ENCODE measurements around the gene ST7. TPM values are rescaled to one million over a fixed set of nuclear protein-coding genes. Genes with fewer than 3 reads are reported as not detected.

The ST7 gene
- total and polyA plus RNA-seq, 2 of the 13 experiments (the other 11 are each of a cell fraction or from before 2014, with no cell fraction given), result 17.3 to 23.5 TPM

DNA sequence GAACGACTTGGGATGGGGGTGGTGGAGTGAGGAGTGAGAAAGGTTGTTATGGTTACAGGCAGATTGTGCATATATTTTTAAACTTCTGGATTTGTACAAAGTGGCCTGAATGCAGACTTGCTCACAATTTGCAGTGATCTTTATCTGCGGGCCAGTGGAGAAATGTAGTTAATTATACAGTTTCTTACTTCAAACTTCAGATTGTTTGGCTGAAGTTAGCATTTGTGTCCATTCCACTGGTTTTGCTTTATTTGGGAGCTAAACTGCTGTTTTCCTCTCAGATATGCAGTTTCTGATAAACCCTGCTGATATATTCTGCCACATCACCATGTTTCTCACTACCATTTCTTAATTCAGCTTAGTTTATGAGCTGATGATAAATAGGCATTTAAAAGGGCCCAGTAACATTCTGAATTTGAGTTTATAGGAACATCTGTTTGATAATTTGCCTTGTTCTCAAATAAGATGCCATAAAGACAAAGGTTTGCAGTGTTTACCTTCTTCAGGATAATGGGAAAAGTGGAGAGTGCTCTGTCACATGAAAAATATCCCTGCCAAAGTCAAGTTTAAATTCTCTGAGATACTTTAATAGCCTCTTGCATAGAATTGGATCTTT is 170.1 kb downstream of the ST7 start:
- WGBS (ENCODE audit: low lambda C conversion rate), result 92% methylated on average over 2 of the region's 2 CpGs
- in situ Hi-C loops (cut with HindIII; ENCODE audit: extremely low pct_ligation_motif_present, low pct_unique_long_range_greater_than_20kb), result no loop called here
- ChIA-PET CTCF (ENCODE audit: low intra/inter-chr PET ratio, low total read pairs) (no interaction called here), POLR2A (no interaction called here)
- no peak for TF ChIP-seq ZNF317 (CRISPR knock-in tag; IDR thresholded peaks at IDR 0.05)
- TF ChIP-seq NONO (IDR thresholded peaks at IDR 0.05), result no peak
- TF ChIP-seq NONO (CRISPR knock-in tag; conservative IDR thresholded peaks at IDR 0.05), result no peak
- TF ChIP-seq ZBTB20 (CRISPR knock-in tag; IDR thresholded peaks at IDR 0.05; ENCODE audit: borderline replicate concordance, low read depth), result no peak
- no peak for TF ChIP-seq KDM6A (CRISPR knock-in tag; IDR thresholded peaks at IDR 0.05; ENCODE audit: low read depth)
- TF ChIP-seq POLR2A (IDR thresholded peaks at IDR 0.05; ENCODE audit: insufficient read depth in 1 of 2, low read depth in 2 of 2, low read length in 2 of 2), result no peak
- TF ChIP-seq RFX3 (CRISPR knock-in tag; IDR thresholded peaks at IDR 0.05), result no peak
- TF ChIP-seq IKZF4 (CRISPR knock-in tag; IDR thresholded peaks at IDR 0.05; ENCODE audit: borderline replicate concordance, low read depth, not compliant biosample characterization), result no peak
- TF ChIP-seq SIN3A (IDR thresholded peaks at IDR 0.05; ENCODE audit: borderline replicate concordance, low read depth, low read length), result no peak
- TF ChIP-seq RXRB (CRISPR knock-in tag; IDR thresholded peaks at IDR 0.05; ENCODE audit: borderline replicate concordance), result no peak
- TF ChIP-seq SATB2 (CRISPR knock-in tag; IDR thresholded peaks at IDR 0.05), result no peak
- no peak for TF ChIP-seq JARID2 (CRISPR knock-in tag; IDR thresholded peaks at IDR 0.05; ENCODE audit: insufficient replicate concordance)
- no peak for TF ChIP-seq ZNF3 (CRISPR knock-in tag; IDR thresholded peaks at IDR 0.05)
- TF ChIP-seq PRDM4 (CRISPR knock-in tag; IDR thresholded peaks at IDR 0.05; ENCODE audit: borderline replicate concordance), result no peak
- no peak for TF ChIP-seq ZNF230 (CRISPR knock-in tag; IDR thresholded peaks at IDR 0.05)
- TF ChIP-seq ISL2 (CRISPR knock-in tag; IDR thresholded peaks at IDR 0.05), result no peak
- TF ChIP-seq, protein P1, sequence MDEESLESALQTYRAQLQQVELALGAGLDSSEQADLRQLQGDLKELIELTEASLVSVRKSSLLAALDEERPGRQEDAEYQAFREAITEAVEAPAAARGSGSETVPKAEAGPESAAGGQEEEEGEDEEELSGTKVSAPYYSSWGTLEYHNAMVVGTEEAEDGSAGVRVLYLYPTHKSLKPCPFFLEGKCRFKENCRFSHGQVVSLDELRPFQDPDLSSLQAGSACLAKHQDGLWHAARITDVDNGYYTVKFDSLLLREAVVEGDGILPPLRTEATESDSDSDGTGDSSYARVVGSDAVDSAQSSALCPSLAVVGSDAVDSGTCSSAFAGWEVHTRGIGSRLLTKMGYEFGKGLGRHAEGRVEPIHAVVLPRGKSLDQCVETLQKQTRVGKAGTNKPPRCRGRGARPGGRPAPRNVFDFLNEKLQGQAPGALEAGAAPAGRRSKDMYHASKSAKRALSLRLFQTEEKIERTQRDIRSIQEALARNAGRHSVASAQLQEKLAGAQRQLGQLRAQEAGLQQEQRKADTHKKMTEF (CRISPR knock-in tag; IDR thresholded peaks at IDR 0.05), result no peak
- no peak for TF ChIP-seq NKX3-1 (CRISPR knock-in tag; IDR thresholded peaks at IDR 0.05)
- TF ChIP-seq, protein P2, sequence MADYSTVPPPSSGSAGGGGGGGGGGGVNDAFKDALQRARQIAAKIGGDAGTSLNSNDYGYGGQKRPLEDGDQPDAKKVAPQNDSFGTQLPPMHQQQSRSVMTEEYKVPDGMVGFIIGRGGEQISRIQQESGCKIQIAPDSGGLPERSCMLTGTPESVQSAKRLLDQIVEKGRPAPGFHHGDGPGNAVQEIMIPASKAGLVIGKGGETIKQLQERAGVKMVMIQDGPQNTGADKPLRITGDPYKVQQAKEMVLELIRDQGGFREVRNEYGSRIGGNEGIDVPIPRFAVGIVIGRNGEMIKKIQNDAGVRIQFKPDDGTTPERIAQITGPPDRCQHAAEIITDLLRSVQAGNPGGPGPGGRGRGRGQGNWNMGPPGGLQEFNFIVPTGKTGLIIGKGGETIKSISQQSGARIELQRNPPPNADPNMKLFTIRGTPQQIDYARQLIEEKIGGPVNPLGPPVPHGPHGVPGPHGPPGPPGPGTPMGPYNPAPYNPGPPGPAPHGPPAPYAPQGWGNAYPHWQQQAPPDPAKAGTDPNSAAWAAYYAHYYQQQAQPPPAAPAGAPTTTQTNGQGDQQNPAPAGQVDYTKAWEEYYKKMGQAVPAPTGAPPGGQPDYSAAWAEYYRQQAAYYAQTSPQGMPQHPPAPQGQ (CRISPR knock-in tag; IDR thresholded peaks at IDR 0.05; ENCODE audit: borderline replicate concordance), result no peak
- no peak for TF ChIP-seq ZNF709 (CRISPR knock-in tag; IDR thresholded peaks at IDR 0.05)
- no peak for TF ChIP-seq ZNF30 (CRISPR knock-in tag; IDR thresholded peaks at IDR 0.05)
- H3K4me3 ChIP-seq (replicated peaks in 1 of 3; ENCODE audit: insufficient read depth in 1 of 3, low read depth in 2 of 3, low read length in 3 of 3), result no peak overlapping the region
- H3K4me1 ChIP-seq (ENCODE audit: insufficient read depth, low read length), result peaks cover 12% of the 10 kb centered on the region
- H3K27me3 ChIP-seq (ENCODE audit: control insufficient read depth in 1 of 2, insufficient read depth in 2 of 2, low read length in 2 of 2), result no peaks in the 10 kb centered on the region
- no peaks in the 10 kb centered on the region for H3K79me2 ChIP-seq (ENCODE audit: insufficient read depth, low read length)
- peaks cover 0 to 8% of the 10 kb centered on the region in 2 experiments; a peak in 1 of 5 replicates for H3K36me3 ChIP-seq (replicated peaks in 1 of 2; ENCODE audit: control insufficient read depth in 1 of 2, insufficient read depth in 2 of 2, low read length in 2 of 2)
- no peak overlapping the region for H3K27ac ChIP-seq (ENCODE audit: extremely low read length, insufficient read depth, low read length)
- no peak overlapping the region for H3K9ac ChIP-seq (ENCODE audit: insufficient read depth, low read depth, low read length)
- H4K20me1 ChIP-seq (ENCODE audit: insufficient read depth, low read length), result peaks cover 7% of the 10 kb centered on the region; the same call in 1 of the 2 replicates
- no peak for DNase-seq (ENCODE audit: low spot score)
- H2AFZ ChIP-seq (ENCODE audit: low read length), result no peak overlapping the region
- H3K9me3 ChIP-seq (ENCODE audit: low read length), result no peaks in the 10 kb centered on the region
- no peak for FAIRE-seq
- H3K4me2 ChIP-seq (ENCODE audit: low read depth, low read length), result no peak overlapping the region
- no TSS peak for BruUV-seq (replicated peaks)
- intact Hi-C loops (cut with micrococcal nuclease; ENCODE audit: unreplicated experiment), result no loop called here
- no peak for ATAC-seq
